ENCODE measurements around the gene FILIP1. TPM values are rescaled to one million over a fixed set of nuclear protein-coding genes. Genes with fewer than 3 reads are reported as not detected.

The FILIP1 gene
- total RNA-seq, 2 experiments from 2014 or later = not detected

DNA sequence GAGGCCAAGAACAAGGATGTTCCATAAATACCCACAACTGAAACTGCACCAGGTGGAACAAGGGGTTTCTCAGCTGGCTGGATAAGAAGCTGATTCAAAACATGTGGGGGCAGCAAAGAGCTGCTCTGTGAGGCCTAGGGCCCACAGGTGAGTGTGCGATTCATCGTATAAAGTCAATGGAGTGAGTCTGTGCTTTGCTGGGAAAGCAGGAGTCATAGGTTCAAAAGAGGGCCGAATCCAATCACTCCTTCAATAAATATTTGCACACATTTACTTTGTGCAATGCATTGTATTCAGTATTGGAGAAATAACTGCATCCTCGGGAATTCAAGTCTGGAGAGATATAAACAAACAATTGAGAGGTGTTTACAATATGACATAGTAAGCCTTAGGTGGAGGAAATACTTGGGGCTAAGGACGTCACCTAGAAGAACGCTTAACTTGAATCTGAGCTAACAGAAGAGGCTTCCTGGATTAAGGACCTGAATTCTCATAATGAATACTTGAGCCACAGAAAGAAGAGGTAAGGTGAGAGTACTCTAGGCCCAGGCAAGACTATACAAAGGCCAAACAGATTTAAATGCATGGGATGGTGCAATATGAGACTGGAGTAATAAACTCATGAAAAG, 125.3 kb downstream of the FILIP1 start:
- no peak overlapping the region for H3K27ac Mint-ChIP-seq
- peaks cover 1% of the 10 kb centered on the region for H3K4me1 Mint-ChIP-seq
- H3K9me3 Mint-ChIP-seq (ENCODE audit: low read depth) = no peaks in the 10 kb centered on the region
- no peaks in the 10 kb centered on the region for H3K36me3 Mint-ChIP-seq
- no peak for DNase-seq
- ATAC-seq = peak; percentile 57
- H3K27me3 Mint-ChIP-seq = peaks cover 12% of the 10 kb centered on the region
- H3K4me3 Mint-ChIP-seq = no peak overlapping the region
- CTCF ChIA-PET = no interaction called here

GRCh38 chr6:75363304-75363703, 130.3 kb downstream of the FILIP1 start:
- CTCF ChIA-PET = no interaction called here
- peaks cover 13% of the 10 kb centered on the region for H3K27me3 Mint-ChIP-seq
- no peak overlapping the region for H3K27ac Mint-ChIP-seq
- H3K9me3 Mint-ChIP-seq (ENCODE audit: low read depth) = no peaks in the 10 kb centered on the region
- DNase-seq (no peak), ATAC-seq (no peak)
- H3K36me3 Mint-ChIP-seq = no peaks in the 10 kb centered on the region
- H3K4me1 Mint-ChIP-seq = peaks cover 1% of the 10 kb centered on the region
- H3K4me3 Mint-ChIP-seq = no peak overlapping the region

DNA sequence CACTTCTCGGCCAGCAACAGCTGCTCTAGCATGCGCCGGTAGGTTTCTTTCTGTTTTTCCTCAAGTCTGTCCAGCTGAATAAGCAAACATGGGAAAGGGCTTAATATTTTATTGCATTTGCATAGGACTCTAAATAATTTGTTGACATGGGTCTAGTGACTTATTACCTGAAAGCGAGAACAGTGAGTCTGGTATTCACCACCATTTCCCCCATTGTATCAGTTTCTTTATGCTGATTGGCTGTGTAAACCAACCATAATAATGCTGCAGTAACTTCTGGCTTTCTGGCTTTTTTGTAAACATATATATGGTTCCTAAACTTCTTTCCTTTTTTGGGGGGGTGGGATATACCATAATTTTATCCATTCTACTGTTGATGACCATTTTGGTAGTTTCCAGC, 140.0 kb downstream of the FILIP1 start:
- DNase-seq (no peak), ATAC-seq (no peak)
- CTCF ChIA-PET = no interaction called here
- no peaks in the 10 kb centered on the region for H3K9me3 Mint-ChIP-seq (ENCODE audit: low read depth)
- peaks cover 38% of the 10 kb centered on the region for H3K27me3 Mint-ChIP-seq
- no peak overlapping the region for H3K4me3 Mint-ChIP-seq
- peaks cover 3% of the 10 kb centered on the region for H3K4me1 Mint-ChIP-seq
- H3K27ac Mint-ChIP-seq = no peak overlapping the region
- H3K36me3 Mint-ChIP-seq = no peaks in the 10 kb centered on the region

- peaks cover 51% of the 10 kb centered on the region for H3K27me3 Mint-ChIP-seq
- no peaks in the 10 kb centered on the region for H3K9me3 Mint-ChIP-seq (ENCODE audit: low read depth)
- H3K4me3 Mint-ChIP-seq = no peak overlapping the region
- peaks cover 3% of the 10 kb centered on the region for H3K4me1 Mint-ChIP-seq
- DNase-seq (no peak), ATAC-seq (no peak)
- H3K27ac Mint-ChIP-seq = no peak overlapping the region
- H3K36me3 Mint-ChIP-seq = no peaks in the 10 kb centered on the region
- CTCF ChIA-PET = no interaction called here
These were observed 142.0 kb downstream of the FILIP1 start for GRCh38 chr6:75351570-75351969.

GRCh38 chr6:75350808-75351207, 142.8 kb downstream of the FILIP1 start:
- ATAC-seq (no peak), DNase-seq (no peak)
- no peaks in the 10 kb centered on the region for H3K36me3 Mint-ChIP-seq
- no peak overlapping the region for H3K4me3 Mint-ChIP-seq
- no peaks in the 10 kb centered on the region for H3K9me3 Mint-ChIP-seq (ENCODE audit: low read depth)
- H3K27ac Mint-ChIP-seq = no peak overlapping the region
- H3K27me3 Mint-ChIP-seq = peaks cover 52% of the 10 kb centered on the region
- CTCF ChIA-PET = no interaction called here
- H3K4me1 Mint-ChIP-seq = peaks cover 3% of the 10 kb centered on the region

DNA sequence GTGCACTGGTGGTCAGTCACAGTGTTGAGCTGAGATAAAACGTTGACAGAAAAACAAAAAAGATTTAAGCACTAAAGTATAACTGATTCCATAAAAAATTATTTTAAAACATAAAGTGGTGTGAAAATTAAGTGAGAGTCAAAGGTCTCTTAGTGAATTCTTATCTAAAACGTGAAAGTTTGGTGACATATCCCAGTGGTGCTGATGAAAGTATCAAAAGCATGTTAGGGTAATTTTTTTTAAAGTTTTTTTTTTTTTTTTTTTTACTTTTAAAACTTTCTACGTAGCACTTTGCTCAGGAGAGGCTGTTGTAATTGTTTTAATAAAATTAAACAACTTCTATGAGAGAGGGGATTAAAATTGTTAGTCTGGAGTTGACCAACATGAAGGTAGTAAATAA, 143.4 kb downstream of the FILIP1 start:
- no peak overlapping the region for H3K4me3 Mint-ChIP-seq
- peaks cover 55% of the 10 kb centered on the region for H3K27me3 Mint-ChIP-seq
- no peak for ATAC-seq
- H3K36me3 Mint-ChIP-seq = no peaks in the 10 kb centered on the region
- H3K9me3 Mint-ChIP-seq (ENCODE audit: low read depth) = no peaks in the 10 kb centered on the region
- no peak for DNase-seq
- peaks cover 3% of the 10 kb centered on the region for H3K4me1 Mint-ChIP-seq
- H3K27ac Mint-ChIP-seq = no peak overlapping the region
- CTCF ChIA-PET = no interaction called here

GRCh38 chr6:75349262-75349984, 144.2 kb downstream of the FILIP1 start:
- peaks cover 55% of the 10 kb centered on the region for H3K27me3 Mint-ChIP-seq
- CTCF ChIA-PET = no interaction called here
- H3K4me3 Mint-ChIP-seq = no peak overlapping the region
- ATAC-seq (no peak), DNase-seq (no peak)
- no peaks in the 10 kb centered on the region for H3K36me3 Mint-ChIP-seq
- H3K27ac Mint-ChIP-seq = no peak overlapping the region
- H3K9me3 Mint-ChIP-seq (ENCODE audit: low read depth) = no peaks in the 10 kb centered on the region
- peaks cover 3% of the 10 kb centered on the region for H3K4me1 Mint-ChIP-seq

- CTCF ChIA-PET = no interaction called here
These were observed 144.7 kb downstream of the FILIP1 start for GRCh38 chr6:75348882-75349261.

DNA sequence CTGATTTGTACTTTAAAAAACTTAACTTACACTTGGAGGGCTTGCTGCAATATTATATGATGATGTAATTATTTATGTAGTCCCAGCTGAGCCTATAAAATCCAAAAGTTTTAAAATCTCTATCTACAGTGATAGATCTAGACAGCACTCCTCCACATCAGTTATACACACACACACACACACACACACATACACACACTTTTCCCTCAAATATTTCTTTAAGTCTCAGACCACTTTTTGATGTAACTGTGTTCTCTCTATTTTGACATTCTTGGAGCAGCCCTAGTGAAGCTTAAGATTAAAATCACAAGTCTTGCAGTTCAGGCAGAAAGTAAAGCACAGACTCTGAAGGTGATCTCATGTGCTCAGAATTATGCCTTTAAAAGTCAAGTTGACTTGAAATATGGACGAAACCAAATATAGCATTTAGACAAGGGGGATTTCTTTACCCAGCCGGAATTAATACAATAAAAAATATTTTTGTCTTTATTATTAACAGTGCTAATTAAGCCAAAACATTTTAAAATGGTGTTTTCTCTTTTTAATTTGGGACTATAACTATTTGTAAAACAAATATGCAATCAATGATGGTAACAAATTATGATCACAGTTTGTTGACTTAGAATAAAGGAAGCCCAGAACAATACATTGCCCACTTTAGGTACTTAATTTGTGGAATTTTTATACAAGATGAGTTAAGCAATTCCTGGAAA, 145.5 kb downstream of the FILIP1 start:
- Mint-ChIP-seq H3K4me3 (no peak overlapping the region), H3K27ac (no peak overlapping the region), H3K9me3 (ENCODE audit: low read depth) (no peaks in the 10 kb centered on the region), H3K27me3 (peaks cover 47% of the 10 kb centered on the region), H3K4me1 (peaks cover 3% of the 10 kb centered on the region), H3K36me3 (no peaks in the 10 kb centered on the region)
- CTCF ChIA-PET = no interaction called here
- ATAC-seq (no peak), DNase-seq (no peak)

More at GRCh38 chr6:75348882-75349261, 144.7 kb downstream of the FILIP1 start:
- peaks cover 54% of the 10 kb centered on the region for H3K27me3 Mint-ChIP-seq
- H3K4me1 Mint-ChIP-seq = peaks cover 3% of the 10 kb centered on the region
- no peak overlapping the region for H3K27ac Mint-ChIP-seq
- no peaks in the 10 kb centered on the region for H3K36me3 Mint-ChIP-seq
- H3K9me3 Mint-ChIP-seq (ENCODE audit: low read depth) = no peaks in the 10 kb centered on the region
- H3K4me3 Mint-ChIP-seq = no peak overlapping the region
- no peak for DNase-seq
- no peak for ATAC-seq

DNA sequence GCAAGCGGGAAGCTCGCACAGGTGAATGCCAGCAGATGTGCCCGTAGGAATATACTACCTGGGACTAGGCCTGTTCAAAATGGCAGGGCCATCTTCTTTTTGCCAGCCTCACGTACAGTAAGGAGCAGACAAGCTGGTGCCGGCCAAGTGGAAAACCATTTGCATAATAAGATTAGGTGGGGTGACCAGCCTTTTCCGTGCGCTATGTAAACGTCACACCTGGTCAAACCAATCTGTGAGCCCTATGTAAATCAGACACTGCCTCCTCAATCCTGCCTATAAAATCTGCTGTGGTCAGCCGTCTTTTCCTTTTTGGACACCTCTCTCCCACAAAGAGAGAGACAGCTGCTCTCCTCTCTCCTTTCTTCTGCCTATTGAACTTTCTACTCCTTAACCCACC, 148.2 kb downstream of the FILIP1 start:
- DNase-seq (no peak), ATAC-seq (no peak)
- Mint-ChIP-seq H3K27ac (no peak overlapping the region), H3K27me3 (peaks cover 32% of the 10 kb centered on the region), H3K4me3 (no peak overlapping the region), H3K36me3 (no peaks in the 10 kb centered on the region), H3K4me1 (peaks cover 3% of the 10 kb centered on the region), H3K9me3 (ENCODE audit: low read depth) (no peaks in the 10 kb centered on the region)
- CTCF ChIA-PET = no interaction called here

GRCh38 chr6:75344455-75344854, 149.1 kb downstream of the FILIP1 start:
- ATAC-seq = no peak
- Mint-ChIP-seq H3K4me3 (no peak overlapping the region), H3K9me3 (ENCODE audit: low read depth) (no peaks in the 10 kb centered on the region), H3K27ac (no peak overlapping the region), H3K36me3 (no peaks in the 10 kb centered on the region), H3K4me1 (peaks cover under 1% of the 10 kb centered on the region), H3K27me3 (peaks cover 25% of the 10 kb centered on the region)
- CTCF ChIA-PET = no interaction called here
- DNase-seq = no peak

GRCh38 chr6:75344021-75344420, 149.6 kb downstream of the FILIP1 start:
- peaks cover 20% of the 10 kb centered on the region for H3K27me3 Mint-ChIP-seq

GRCh38 chr6:75337835-75338580, 155.6 kb downstream of the FILIP1 start:
- CTCF ChIA-PET = no interaction called here
- Mint-ChIP-seq H3K4me3 (no peak overlapping the region), H3K4me1 (peaks cover 4% of the 10 kb centered on the region), H3K36me3 (no peaks in the 10 kb centered on the region), H3K27ac (no peak overlapping the region), H3K9me3 (ENCODE audit: low read depth) (no peaks in the 10 kb centered on the region), H3K27me3 (peaks cover 7% of the 10 kb centered on the region)
- ATAC-seq (no peak), DNase-seq (no peak)

More at GRCh38 chr6:75344021-75344420, 149.6 kb downstream of the FILIP1 start:
- Mint-ChIP-seq H3K36me3 (no peaks in the 10 kb centered on the region), H3K4me3 (no peak overlapping the region), H3K4me1 (no peaks in the 10 kb centered on the region), H3K27ac (no peak overlapping the region), H3K9me3 (ENCODE audit: low read depth) (no peaks in the 10 kb centered on the region)
- ATAC-seq = no peak
- no peak for DNase-seq
- CTCF ChIA-PET = no interaction called here
